HEK293T (cell line): ENCODE results near the gene KCNJ4.

Source experiments
- ARNT ChIP-seq: fragments of 450-650 bp; IDR thresholded peaks from 2 replicates; pipeline ENCODE4 v1.6.1; 2017; ENCODE audit warnings: mild to moderate bottlenecking
- BHLHE40 ChIP-seq: fragments of 450-650 bp; IDR thresholded peaks from 2 replicates; pipeline ENCODE4 v1.6.1; 2016; ENCODE audit warnings: mild to moderate bottlenecking, moderate library complexity, borderline replicate concordance
- CTBP1 ChIP-seq: fragments of 450-650 bp; IDR thresholded peaks from 2 replicates; pipeline ENCODE4 v1.6.1; 2016; ENCODE audit warnings: borderline replicate concordance
- FOXA1 ChIP-seq: fragments of 450-650 bp; IDR thresholded peaks from 2 replicates; pipeline ENCODE4 v1.6.1; 2016; ENCODE audit warnings: mild to moderate bottlenecking
- FOXK2 ChIP-seq: fragments of 450-650 bp; IDR thresholded peaks from 2 replicates; pipeline ENCODE4 v1.6.1; 2016; ENCODE audit warnings: mild to moderate bottlenecking
- FOXM1 ChIP-seq: fragments of 450-650 bp; IDR thresholded peaks from 2 replicates; pipeline ENCODE4 v1.6.1; 2017; ENCODE audit warnings: mild to moderate bottlenecking, borderline replicate concordance
- L3MBTL2 ChIP-seq: fragments of 450-650 bp; conservative IDR thresholded peaks from 2 replicates; pipeline ENCODE4 v1.6.1; 2016; ENCODE audit warnings: mild to moderate bottlenecking
- LEF1 ChIP-seq: fragments of 450-650 bp; IDR thresholded peaks from 2 replicates; pipeline ENCODE4 v1.6.1; 2017; ENCODE audit warnings: mild to moderate bottlenecking, borderline replicate concordance
- NFRKB ChIP-seq: fragments of 450-650 bp; IDR thresholded peaks from 2 replicates; pipeline ENCODE4 v1.6.1; 2016; ENCODE audit warnings: mild to moderate bottlenecking, moderate library complexity
- SP1 ChIP-seq: fragments of 450-650 bp; IDR thresholded peaks from 2 replicates; pipeline ENCODE4 v1.6.1; 2017
- SUZ12 ChIP-seq: fragments of 450-650 bp; IDR thresholded peaks from 2 replicates; pipeline ENCODE4 v1.6.1; 2016; ENCODE audit warnings: mild to moderate bottlenecking
- TARDBP ChIP-seq: fragments of 450-650 bp; IDR thresholded peaks from 2 replicates; pipeline ENCODE4 v1.6.1; 2016
- ZNF384 ChIP-seq: fragments of 450-650 bp; IDR thresholded peaks from 2 replicates; pipeline ENCODE4 v1.6.1; 2016

GRCh38 chr22:38455530-38456271 is 702 bp upstream of the KCNJ4 start:
- TF ChIP-seq FOXA1 (no peak), SUZ12 (no peak), FOXM1 (peak; percentile 98), L3MBTL2 (no peak), BHLHE40 (no peak), NFRKB (no peak), SP1 (no peak), ARNT (peak; percentile 84), ZNF384 (no peak), LEF1 (peak; percentile 68; the same call in 1 of the 2 replicates), CTBP1 (peak; percentile 73; the same call in 1 of the 2 replicates), FOXK2 (no peak), TARDBP (no peak)
